ENCODE measurements around the gene KRT15. TPM values are rescaled to one million over a fixed set of nuclear protein-coding genes. Genes with fewer than 3 reads are reported as not detected.

KRT15 gene
- total RNA-seq, 1 donor from 2014 or later = 24.3 TPM

DNA sequence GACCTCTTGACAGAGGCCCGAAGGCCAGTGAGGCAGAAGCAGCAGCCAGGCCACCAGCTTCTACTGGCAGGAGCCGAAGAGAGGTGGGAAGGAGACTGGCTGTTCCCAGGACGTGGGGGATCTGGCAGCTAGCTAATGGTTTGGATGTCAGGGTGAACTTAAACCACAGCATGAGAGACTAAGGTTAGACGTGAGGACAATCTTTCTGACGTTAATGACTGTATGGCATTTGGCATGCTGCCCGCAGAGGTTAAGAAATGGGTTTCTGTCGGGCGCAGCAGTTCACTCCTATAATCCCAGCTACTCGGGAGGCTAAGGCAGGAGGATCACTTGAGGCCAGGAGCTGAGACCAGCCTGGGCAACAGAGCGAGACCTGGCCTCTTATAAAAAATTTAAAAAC is 7.0 kb downstream of the KRT15 start:
- no peaks in the 10 kb centered on the region for H3K36me3 ChIP-seq
- H3K27ac ChIP-seq = no peak overlapping the region
- DNase-seq = no peak
- no peaks in the 10 kb centered on the region for H3K9me3 ChIP-seq
- no peak overlapping the region for H3K4me3 ChIP-seq
- no peaks in the 10 kb centered on the region for H3K27me3 ChIP-seq
- H3K4me1 ChIP-seq = no peaks in the 10 kb centered on the region
- ATAC-seq = no peak
- intact Hi-C loops (cut with DNase I) = no loop called here
- TF ChIP-seq, protein P1, sequence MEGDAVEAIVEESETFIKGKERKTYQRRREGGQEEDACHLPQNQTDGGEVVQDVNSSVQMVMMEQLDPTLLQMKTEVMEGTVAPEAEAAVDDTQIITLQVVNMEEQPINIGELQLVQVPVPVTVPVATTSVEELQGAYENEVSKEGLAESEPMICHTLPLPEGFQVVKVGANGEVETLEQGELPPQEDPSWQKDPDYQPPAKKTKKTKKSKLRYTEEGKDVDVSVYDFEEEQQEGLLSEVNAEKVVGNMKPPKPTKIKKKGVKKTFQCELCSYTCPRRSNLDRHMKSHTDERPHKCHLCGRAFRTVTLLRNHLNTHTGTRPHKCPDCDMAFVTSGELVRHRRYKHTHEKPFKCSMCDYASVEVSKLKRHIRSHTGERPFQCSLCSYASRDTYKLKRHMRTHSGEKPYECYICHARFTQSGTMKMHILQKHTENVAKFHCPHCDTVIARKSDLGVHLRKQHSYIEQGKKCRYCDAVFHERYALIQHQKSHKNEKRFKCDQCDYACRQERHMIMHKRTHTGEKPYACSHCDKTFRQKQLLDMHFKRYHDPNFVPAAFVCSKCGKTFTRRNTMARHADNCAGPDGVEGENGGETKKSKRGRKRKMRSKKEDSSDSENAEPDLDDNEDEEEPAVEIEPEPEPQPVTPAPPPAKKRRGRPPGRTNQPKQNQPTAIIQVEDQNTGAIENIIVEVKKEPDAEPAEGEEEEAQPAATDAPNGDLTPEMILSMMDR (IDR thresholded peaks at IDR 0.05) = no peak

DNA sequence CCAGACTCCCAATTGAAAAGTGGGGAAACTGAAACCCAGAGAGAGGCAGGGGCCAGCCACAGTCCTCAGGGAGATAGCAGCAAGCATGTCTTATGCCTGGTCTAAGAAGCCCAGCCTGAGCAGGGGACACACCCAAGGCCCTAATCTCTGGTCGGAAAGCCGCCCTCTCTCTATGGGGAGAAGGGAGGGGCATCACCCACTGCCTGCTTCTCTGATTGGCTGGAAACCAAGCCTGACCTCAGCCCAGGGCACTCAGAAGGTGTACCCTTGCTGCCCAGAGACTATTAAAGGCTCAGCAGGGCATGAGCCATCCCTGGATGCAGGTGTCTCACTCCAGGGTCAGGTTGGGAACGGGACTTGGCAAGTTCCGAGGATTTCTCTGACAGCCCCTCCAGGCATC is 7.6 kb downstream of the KRT15 start:
- TF ChIP-seq, protein P1 (IDR thresholded peaks at IDR 0.05) = no peak
- no peaks in the 10 kb centered on the region for H3K9me3 ChIP-seq
- no peaks in the 10 kb centered on the region for H3K27me3 ChIP-seq
- H3K4me3 ChIP-seq = no peak overlapping the region
- no peak for DNase-seq
- peak; percentile 62 for ATAC-seq
- H3K36me3 ChIP-seq = no peaks in the 10 kb centered on the region
- H3K27ac ChIP-seq = no peak overlapping the region
- intact Hi-C loops (cut with DNase I) = no loop called here
- no peaks in the 10 kb centered on the region for H3K4me1 ChIP-seq

GRCh38 chr17:41510251-41511065 is 8.2 kb downstream of the KRT15 start:
- H3K4me1 ChIP-seq = no peaks in the 10 kb centered on the region
- no peaks in the 10 kb centered on the region for H3K36me3 ChIP-seq
- ATAC-seq (no peak), DNase-seq (no peak)
- TF ChIP-seq, protein P1 (IDR thresholded peaks at IDR 0.05) = no peak
- no peaks in the 10 kb centered on the region for H3K27me3 ChIP-seq
- no peak overlapping the region for H3K27ac ChIP-seq
- intact Hi-C loops (cut with DNase I) = no loop called here
- no peak overlapping the region for H3K4me3 ChIP-seq
- no peaks in the 10 kb centered on the region for H3K9me3 ChIP-seq

- Histone ChIP-seq H3K4me3 (no peak overlapping the region), H3K4me1 (no peaks in the 10 kb centered on the region), H3K9me3 (no peaks in the 10 kb centered on the region), H3K36me3 (no peaks in the 10 kb centered on the region), H3K27me3 (no peaks in the 10 kb centered on the region), H3K27ac (no peak overlapping the region)
- intact Hi-C loops (cut with DNase I) = no loop called here
- DNase-seq (no peak), ATAC-seq (no peak)
- TF ChIP-seq, protein P1 (IDR thresholded peaks at IDR 0.05) = no peak
Measured at GRCh38 chr17:41507315-41507880, 11.3 kb downstream of the KRT15 start.

DNA sequence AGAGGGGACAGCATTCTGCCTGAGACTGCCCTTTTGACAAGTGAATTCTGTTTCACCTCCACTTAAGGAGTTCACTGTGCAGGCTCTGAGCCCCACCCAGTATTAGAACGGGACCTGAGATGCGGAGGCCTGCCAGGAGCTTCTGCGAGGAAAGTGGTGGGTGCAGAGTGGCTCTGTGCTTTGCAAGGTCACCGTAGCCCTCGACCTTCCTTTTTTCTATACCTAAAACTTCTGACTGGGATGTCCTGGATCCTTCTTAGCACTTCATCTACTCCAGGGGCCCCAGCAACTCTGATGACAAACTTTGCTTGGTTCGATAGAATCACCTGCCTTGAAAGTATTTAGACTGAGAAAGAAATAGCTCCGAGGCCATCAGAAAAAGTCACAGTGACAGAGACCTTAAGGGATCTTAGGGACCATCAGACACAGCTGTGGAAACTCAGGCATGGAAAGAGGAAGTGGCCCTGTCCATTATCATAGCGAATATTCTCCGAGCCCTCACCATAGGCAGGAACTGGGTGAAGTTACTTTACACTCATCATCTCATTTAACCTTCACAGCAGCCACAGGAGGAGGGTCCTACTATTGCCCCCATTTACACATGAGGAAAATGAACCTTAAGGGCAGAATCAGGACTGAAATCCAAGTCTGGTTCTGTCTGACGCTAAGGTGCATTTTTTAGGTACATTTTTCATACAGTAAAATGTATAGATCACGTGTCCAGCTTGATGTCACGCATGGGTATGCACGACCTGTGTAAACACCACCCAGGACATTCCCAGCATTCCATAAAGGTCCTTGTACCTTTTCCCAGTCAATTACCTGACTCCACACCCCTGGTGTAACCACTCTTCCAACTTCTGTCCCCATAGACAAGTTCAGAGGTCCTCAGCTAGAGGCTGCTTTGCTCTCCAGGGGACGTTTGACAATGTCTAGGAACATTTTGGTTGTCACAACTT is 12.6 kb downstream of the KRT15 start:
- Histone ChIP-seq H3K36me3 (no peaks in the 10 kb centered on the region), H3K4me3 (no peak overlapping the region), H3K27ac (peak overlapping the region; percentile 43), H3K4me1 (no peaks in the 10 kb centered on the region), H3K9me3 (no peaks in the 10 kb centered on the region), H3K27me3 (no peaks in the 10 kb centered on the region)
- TF ChIP-seq, protein P1 (IDR thresholded peaks at IDR 0.05) = no peak
- ATAC-seq (peak; percentile 73), DNase-seq (no peak)
- intact Hi-C loops (cut with DNase I) = no loop called here
